GM12801 (cell line): Measurements from ENCODE around the gene PDE4D.

ENCODE experiments used
- CTCF ChIP-seq: IDR thresholded peaks from one replicate; pipeline ENCODE4 v1.5.1; 2011; ENCODE audit warnings: control low read depth; ENCODE audit not compliant: insufficient read length; ENCODE audit errors: extremely low read depth

The PDE4D gene

GRCh38 chr5:59842999-59843398 lies 50.5 kb downstream of the PDE4D start:
- TF ChIP-seq CTCF: no peak

GRCh38 chr5:59840200-59840601 lies 53.3 kb downstream of the PDE4D start:
- no peak for TF ChIP-seq CTCF

- no peak for TF ChIP-seq CTCF
Observed at GRCh38 chr5:59838989-59839388, 54.5 kb downstream of the PDE4D start.

- TF ChIP-seq CTCF: no peak
Observed at GRCh38 chr5:59838067-59838466, 55.5 kb downstream of the PDE4D start.

- no peak for TF ChIP-seq CTCF
Observed at GRCh38 chr5:59837071-59837470, 56.5 kb downstream of the PDE4D start.

GRCh38 chr5:59835800-59836199 lies 57.7 kb downstream of the PDE4D start:
- TF ChIP-seq CTCF: no peak

- TF ChIP-seq CTCF: no peak
Observed at GRCh38 chr5:59833448-59833847, 60.1 kb downstream of the PDE4D start.
